ENCODE data around the gene STRAP. TPM values are rescaled to one million over a fixed set of nuclear protein-coding genes. Genes with fewer than 3 reads are reported as not detected.

STRAP gene
- total and polyA plus RNA-seq, 2 of the 4 experiments (the other 2 are of a cell fraction) = 82.1 to 98.1 TPM

DNA sequence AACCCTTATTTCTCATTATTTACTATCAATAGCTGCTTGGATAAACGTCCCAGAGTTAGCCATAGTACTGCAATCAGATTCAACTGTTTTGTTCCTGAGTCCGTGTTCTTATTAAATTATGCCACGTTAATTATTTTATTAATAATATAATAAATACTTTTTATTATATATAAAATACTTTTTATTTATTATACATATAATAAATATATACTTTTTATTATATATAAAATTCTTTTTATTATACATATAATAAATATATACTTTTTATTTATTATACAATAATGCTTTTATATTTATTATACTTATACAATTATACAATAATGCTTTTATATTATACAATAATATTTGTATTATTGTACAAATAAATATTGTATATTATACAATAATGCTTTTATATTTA is 11.1 kb downstream of the STRAP start:
- H2BK15ac ChIP-seq (ENCODE audit: low read depth, low read length) = no peak overlapping the region
- WGBS, 2 experiments (ENCODE audit: extremely low coverage in 2 of 2, insufficient read length in 1 of 2) = no CpG with 5 or more reads among the region's 3 CpGs
- ATAC-seq (ENCODE audit: low read depth) = no peak
- no peak overlapping the region for H4K5ac ChIP-seq (ENCODE audit: low read depth, low read length)
- H3K27me3 ChIP-seq (ENCODE audit: control insufficient read depth, insufficient read depth, low read length) = no peaks in the 10 kb centered on the region
- H3K4me2 ChIP-seq (ENCODE audit: low read depth, low read length) = no peak overlapping the region
- no peak for DNase-seq
- no peak overlapping the region for H2AK9ac ChIP-seq (replicated peaks; ENCODE audit: low read depth, low read length, poor library complexity)
- no peak overlapping the region for H2AK5ac ChIP-seq (ENCODE audit: low read depth, low read length)
- no peak overlapping the region for H2AFZ ChIP-seq (replicated peaks; ENCODE audit: low read length, poor library complexity)
- H4K91ac ChIP-seq (ENCODE audit: insufficient read depth, low read depth, low read length) = no peak overlapping the region
- peaks cover 4% of the 10 kb centered on the region; the same call in 1 of the 2 replicates for H3K4me1 ChIP-seq (ENCODE audit: control insufficient read depth, insufficient read depth, low read length)
- no peak overlapping the region for H3K4me3 ChIP-seq (ENCODE audit: insufficient read depth, low read depth, low read length)
- peaks cover 27% of the 10 kb centered on the region for H3K36me3 ChIP-seq (ENCODE audit: control insufficient read depth, insufficient read depth, low read length)
- H3K14ac ChIP-seq (replicated peaks; ENCODE audit: low read depth, low read length) = no peak overlapping the region
- H3K4ac ChIP-seq (ENCODE audit: low read depth, low read length) = no peak overlapping the region
- in situ Hi-C loops (cut with MboI; ENCODE audit: low sequenced_read_pairs) = loop anchor here (25.0 kb wide), 1 partner anchor 1106 kb away; no protein-coding TSS in a partner anchor
- H2BK120ac ChIP-seq (ENCODE audit: low read depth, low read length) = no peak overlapping the region
- H3K9me3 ChIP-seq (ENCODE audit: control insufficient read depth, insufficient read depth, low read length) = no peaks in the 10 kb centered on the region
- no peak overlapping the region for H3K23ac ChIP-seq (ENCODE audit: low read depth, low read length)
- dilution Hi-C loops (cut with HindIII; ENCODE audit: low sequenced_read_pairs, unreplicated experiment) = no loop called here
- H3K56ac ChIP-seq (ENCODE audit: extremely low read depth, insufficient read depth, low read length) = no peak overlapping the region
- CTCF ChIA-PET = interaction anchor here (0.6 kb wide), 2 partner anchors 75 to 349 kb away, joined by 3 read pairs; no protein-coding TSS in a partner anchor
- H4K20me1 ChIP-seq (ENCODE audit: insufficient read depth, low read length) = peaks cover 3% of the 10 kb centered on the region; the same call in 1 of the 2 replicates
- no peak for TF ChIP-seq SMC3 (IDR thresholded peaks at IDR 0.05; ENCODE audit: low read depth, low read length)
- TF ChIP-seq USF2 (IDR thresholded peaks at IDR 0.05; ENCODE audit: low read depth, low read length) = no peak
- H3K9me1 ChIP-seq (ENCODE audit: insufficient read depth, low read length) = no peaks in the 10 kb centered on the region
- H3K79me1 ChIP-seq (ENCODE audit: low read depth in 1 of 2, low read length in 2 of 2) = peaks cover 9 to 15% of the 10 kb centered on the region in 2 experiments
- H3K27ac ChIP-seq (ENCODE audit: insufficient read depth, low read length) = no peak overlapping the region
- intact Hi-C loops (cut with micrococcal nuclease) = no loop called here
- POLR2A ChIA-PET (ENCODE audit: unreplicated experiment) = no interaction called here
- H2BK5ac ChIP-seq (ENCODE audit: low read depth, low read length, poor library complexity, severe bottlenecking) = no peak overlapping the region
- no TSS peak for BruUV-seq (replicated peaks)
- H3K18ac ChIP-seq (ENCODE audit: low read depth, low read length) = no peak overlapping the region
- H3K9ac ChIP-seq (ENCODE audit: low read depth, low read length) = no peak overlapping the region
- no peak overlapping the region for H4K8ac ChIP-seq (ENCODE audit: low read depth in 2 of 2, low read length in 2 of 2)
- H2BK20ac ChIP-seq (ENCODE audit: low read depth, low read length) = no peak overlapping the region

All from IMR-90 (cell line).